ENCODE measurements around the gene IDUA.
A peak's percentile ranks its signal among the peaks of the same experiment; 100 is the strongest.
"Not testable (repeated sequence)": the region's sequence is repeated elsewhere in the genome, so short reads cannot be mapped to it uniquely, and the experiment has no call there.

The IDUA gene

DNA sequence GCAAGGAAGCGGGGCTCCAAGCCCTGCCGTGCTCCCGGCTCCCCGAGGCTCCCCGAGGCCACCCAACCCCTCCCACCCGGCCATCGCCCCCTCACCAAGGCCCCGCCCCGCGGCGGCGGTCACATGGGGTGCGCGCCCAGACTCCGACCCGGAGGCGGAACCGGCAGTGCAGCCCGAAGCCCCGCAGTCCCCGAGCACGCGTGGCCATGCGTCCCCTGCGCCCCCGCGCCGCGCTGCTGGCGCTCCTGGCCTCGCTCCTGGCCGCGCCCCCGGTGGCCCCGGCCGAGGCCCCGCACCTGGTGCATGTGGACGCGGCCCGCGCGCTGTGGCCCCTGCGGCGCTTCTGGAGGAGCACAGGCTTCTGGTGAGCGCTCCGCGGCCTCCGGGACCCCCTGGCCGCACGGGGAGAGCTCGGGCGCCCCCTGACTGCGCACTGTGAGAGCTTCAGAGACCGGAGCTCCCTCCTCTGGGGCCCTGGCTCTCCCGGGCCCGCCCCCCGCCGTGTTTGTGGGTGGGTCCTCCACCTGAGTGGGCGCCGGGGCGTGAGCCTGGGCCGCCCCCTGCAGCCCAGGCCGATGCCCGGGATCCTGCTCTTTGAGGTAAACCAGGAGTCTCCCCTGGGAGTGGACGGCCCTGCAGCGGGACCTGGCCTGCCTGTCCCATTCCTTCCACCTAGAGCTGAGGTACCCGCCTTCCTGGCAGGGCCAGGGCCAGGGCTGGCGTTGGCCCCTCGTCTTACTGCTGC lies at the start of gene IDUA:
Gene IDUA, plus strand, starts transcription at position 166 of the 745 bp plus-strand sequence. Its CDS starts 41 bp downstream, at position 207.
- DNase-seq (ENCODE audit: low read depth), result peak; percentile 80

- DNase-seq (ENCODE audit: low read depth), result not testable (repeated sequence)
Measured at GRCh38 chr4:939508-939907, 47.3 kb upstream of the IDUA start.

- no peak for DNase-seq (ENCODE audit: low read depth)
Measured at GRCh38 chr4:945274-946102, 41.4 kb upstream of the IDUA start.

GRCh38 chr4:946103-946450 lies 40.8 kb upstream of the IDUA start:
- DNase-seq (ENCODE audit: low read depth), result no peak

DNA sequence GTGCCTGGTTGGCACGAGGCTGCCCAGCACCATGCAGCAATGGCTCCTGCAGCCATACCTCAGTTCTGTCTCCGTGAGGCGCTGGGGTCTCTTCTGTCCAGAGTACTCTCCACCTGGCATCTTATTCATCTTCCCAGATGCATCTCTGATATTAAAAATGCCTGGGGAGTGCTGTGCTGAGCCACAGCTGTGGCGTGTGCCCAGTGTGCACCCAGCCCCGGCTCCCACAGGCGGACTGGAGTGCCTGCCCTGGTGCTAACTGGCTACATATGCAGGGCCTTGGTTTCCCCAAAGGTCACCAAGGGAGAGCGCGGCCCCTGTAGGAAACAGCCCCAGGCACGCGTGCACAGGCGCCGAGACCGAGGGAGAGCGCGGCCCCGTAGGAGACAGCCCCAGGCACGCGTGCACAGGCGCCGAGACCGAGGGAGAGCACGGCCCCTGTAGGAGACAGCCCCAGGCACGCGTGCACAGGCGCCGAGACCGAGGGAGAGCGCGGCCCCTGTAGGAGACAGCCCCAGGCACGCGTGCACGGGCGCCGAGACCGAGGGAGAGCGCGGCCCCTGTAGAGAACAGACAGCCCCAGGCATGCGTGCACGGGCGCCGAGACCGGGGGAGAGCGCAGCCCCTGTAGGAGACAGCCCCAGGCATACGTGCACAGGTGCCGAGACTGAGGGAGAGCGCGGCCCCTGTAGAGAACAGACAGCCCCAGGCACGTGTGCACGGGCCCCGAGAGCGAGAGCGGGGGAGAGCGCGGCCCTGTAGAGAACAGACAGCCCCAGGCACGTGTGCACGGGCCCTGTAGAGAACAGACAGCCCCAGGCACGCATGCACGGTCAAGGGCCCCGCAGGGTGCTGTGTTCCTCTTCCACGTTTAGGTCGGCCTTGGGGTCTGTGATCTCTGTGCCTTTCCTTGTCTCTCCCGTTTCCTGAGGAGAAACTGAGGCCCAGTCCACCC lies 40.0 kb upstream of the IDUA start:
- no peak for DNase-seq (ENCODE audit: low read depth)

- no peak for DNase-seq (ENCODE audit: low read depth)
Measured at GRCh38 chr4:947491-947971, 39.3 kb upstream of the IDUA start.

GRCh38 chr4:948101-948935 lies 38.5 kb upstream of the IDUA start:
- DNase-seq (ENCODE audit: low read depth), result no peak

GRCh38 chr4:948936-949300 lies 37.9 kb upstream of the IDUA start:
- DNase-seq (ENCODE audit: low read depth), result no peak

- DNase-seq (ENCODE audit: low read depth), result no peak
Measured at GRCh38 chr4:949656-950055, 37.2 kb upstream of the IDUA start.

- no peak for DNase-seq (ENCODE audit: low read depth)
Measured at GRCh38 chr4:950136-951020, 36.5 kb upstream of the IDUA start.

- DNase-seq (ENCODE audit: low read depth), result no peak
Measured at GRCh38 chr4:951186-951585, 35.7 kb upstream of the IDUA start.

GRCh38 chr4:951594-952468 lies 35.0 kb upstream of the IDUA start:
- DNase-seq (ENCODE audit: low read depth), result no peak

DNA sequence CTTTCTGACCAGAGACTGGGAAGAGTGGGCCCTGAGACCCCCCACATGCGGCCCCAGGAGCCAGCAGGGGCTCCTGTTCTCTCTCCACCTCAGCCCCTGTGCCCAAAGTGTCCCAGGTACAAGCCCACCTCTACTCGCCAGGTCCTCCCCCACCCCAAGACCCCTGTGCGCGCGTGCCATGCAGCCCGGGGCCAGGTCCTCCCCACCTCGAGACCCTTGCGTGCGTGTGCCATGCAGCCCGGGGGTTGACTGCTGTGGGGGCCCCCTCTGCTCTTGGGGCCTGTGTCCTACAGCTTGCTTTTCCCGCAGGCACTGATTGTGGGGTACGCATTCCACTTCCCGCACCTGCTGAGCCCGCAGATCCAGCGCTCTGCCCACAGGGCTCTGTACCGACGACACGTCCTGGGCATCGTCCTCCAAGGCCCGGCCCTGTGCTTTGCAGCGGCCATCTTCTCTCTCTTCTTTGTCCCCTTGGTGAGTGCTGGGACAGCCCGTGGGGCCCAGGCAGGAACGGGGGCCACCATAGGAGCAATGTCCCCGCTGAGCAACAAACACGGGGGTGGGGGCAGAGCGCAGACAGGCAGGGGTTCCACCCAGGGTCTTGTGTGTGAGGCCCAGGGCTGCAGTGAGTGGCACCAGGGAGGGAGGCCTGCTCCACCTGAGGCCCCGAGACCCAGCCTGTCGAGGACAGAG lies 33.8 kb upstream of the IDUA start:
- DNase-seq (ENCODE audit: low read depth), result no peak

GRCh38 chr4:953574-953915 lies 33.3 kb upstream of the IDUA start:
- no peak for DNase-seq (ENCODE audit: low read depth)

DNA sequence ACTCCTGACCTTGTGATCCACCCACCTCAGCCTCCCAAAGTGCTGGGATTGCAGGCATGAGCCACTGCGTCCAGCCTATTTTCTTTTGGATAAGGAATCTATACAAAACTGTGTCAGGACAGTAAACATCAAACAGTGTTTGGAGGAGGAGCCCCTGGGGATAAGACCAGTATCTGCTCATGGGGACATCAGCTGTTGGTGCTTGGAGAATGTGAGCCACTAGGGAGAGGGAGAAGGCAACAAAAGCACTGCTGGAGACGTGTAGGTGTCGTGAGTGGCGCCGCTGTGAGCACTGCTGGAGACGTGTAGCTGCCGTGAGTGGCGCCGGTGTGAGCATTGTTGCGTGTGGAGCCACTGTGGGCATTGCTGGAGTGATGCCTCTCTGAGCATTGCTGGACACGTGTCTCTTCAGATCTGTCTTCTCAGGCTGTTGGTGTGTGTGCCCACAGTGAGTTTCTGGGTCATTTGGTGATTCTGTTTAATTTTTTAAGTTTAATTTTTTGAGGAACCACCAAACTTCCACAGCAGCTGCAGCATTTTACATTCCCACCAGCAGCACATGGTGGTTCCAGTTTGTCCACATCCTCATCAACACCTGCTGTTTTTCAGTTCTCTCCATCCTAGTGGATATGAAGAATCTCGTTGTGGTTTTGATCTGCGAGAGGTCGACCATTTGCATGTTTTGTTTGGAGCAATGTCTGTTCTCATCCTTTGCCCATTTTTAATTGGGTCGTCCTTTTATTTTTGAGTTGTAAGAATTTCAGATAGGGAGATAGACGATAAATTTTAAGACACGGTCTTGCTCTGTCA lies 32.4 kb upstream of the IDUA start:
- DNase-seq (ENCODE audit: low read depth), result no peak

- DNase-seq (ENCODE audit: low read depth), result no peak
Measured at GRCh38 chr4:955161-955921, 31.5 kb upstream of the IDUA start.

GRCh38 chr4:955931-956381 lies 30.9 kb upstream of the IDUA start:
- no peak for DNase-seq (ENCODE audit: low read depth)
